NCI-H510A (cell line): Measurements from ENCODE around the gene SMG9.

Experiments used
- DNase-seq: peaks from one replicate; lab custom pipeline; 2025; lab: John Stamatoyannopoulos, UW

Gene SMG9

DNA sequence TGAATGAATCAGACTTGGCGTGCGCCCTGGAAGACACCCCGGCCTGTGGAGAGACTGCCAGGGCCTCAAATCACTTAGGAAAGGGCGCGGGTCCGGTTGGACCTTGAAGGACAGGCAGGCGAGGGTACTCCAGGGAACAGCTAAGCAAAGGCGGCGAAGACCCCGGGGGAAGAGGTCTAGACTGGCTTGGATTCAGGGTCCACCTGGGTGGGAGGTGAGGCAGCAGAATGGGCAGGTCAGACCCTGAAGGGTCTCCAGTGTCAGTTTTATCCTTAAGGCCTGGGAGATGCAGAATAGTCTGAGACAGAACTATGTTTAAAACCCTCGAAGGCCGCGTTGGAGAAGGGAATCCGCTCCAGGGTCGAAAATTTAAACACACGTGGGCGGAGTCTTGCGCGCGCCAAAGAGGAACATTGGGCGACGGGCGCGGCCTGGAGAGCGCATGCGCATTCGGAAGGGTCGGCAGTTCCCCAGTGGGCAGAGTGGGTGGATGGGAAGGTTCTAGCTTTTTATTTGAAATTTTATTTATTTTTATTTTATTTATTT, 567 bp upstream of the SMG9 start:
- peak; percentile 56 for DNase-seq

DNA sequence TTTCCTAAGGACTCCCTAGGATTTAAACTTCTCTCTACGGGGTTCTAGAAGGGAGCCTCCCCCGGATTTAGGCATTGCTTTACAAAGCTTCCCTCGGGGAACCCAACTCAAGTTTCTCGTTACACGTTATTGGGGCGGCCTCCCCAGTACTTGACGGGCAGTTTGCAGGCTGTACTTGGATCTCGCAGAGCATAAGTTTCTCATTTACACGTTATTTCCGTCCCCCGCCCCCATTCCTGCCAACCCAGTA, 584 bp downstream of the SMG9 start:
- no peak for DNase-seq

DNA sequence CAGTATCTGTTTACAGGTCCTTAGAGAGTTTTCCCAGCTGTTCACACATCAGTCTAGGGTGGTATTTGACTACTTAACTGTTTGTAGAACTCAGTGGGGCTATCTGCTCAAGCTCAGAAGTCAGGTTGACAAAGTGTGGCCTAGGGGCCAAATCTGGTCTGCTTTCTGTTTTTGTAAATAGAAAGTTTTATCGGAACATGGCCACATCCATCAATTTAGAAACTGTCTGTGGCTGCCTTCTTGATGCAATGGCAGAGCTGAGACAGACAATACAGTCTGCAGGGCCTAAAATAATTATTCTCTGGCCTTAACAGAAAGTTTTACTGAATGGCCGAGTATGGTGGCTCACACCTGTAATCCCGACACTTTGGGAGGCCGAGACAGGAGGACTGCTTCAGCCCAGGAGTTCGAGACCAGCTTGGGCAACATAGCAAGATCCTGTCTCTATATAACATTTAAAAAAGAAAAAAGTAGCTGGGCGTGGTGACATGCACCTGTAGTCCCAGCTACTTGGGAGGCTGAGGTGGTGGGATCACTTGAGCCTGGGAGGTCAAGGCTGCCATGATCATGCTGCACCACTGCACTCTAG, 2.4 kb downstream of the SMG9 start:
- DNase-seq: no peak

DNA sequence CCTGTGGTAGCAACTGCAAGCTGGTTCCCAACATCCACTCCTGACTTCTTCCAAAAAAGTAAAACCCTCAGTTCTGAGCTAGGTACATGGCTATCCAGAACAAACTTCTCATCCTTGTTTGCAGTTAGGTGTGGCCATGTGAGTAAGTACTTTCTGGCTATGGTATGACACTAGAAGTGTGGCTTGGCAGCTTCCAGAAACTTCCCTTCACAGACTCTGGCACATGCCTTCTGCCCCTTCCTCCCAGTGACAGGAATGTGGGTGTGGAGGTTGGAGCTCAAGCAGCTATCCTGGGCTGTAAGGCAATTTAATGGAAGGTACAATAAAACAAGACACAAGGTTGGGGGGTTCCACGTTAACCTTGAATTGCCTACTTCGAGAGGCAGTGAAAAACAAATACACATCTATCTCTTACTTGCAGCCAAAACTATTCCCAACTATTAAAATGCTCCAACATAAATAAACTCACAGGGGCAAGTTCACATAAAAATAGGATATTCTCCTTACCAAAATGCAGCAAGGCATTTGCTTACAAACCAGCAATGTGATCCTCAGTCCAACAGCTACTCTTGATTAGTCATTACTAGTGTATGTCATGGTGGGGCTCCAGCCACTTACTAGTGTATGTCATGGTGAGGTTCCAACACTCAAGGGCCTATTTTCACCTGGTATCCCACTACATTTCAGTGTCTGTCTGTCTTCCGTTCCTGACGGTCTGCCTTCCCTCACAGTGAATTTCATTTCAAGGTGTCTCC, 3.1 kb downstream of the SMG9 start:
- DNase-seq: no peak

DNA sequence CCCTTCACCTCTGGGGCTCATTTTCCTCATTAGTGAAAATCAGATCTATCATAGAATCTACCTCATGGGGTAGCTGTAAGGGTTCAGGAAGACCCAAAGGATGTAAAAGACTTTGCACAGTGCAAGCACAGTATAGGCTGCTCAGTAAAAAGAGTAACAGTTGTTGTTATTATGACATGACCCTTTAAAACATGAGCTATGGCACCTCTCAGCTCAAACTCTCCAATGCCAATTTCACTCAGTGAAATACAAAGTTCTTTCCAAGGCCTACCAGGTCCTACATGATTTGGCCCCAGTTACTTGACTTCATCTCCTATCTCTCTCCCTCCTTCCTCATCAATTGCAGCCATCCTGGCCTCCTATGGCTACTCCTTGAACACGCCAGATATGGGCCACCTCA, 4.9 kb downstream of the SMG9 start:
- DNase-seq: no peak

DNA sequence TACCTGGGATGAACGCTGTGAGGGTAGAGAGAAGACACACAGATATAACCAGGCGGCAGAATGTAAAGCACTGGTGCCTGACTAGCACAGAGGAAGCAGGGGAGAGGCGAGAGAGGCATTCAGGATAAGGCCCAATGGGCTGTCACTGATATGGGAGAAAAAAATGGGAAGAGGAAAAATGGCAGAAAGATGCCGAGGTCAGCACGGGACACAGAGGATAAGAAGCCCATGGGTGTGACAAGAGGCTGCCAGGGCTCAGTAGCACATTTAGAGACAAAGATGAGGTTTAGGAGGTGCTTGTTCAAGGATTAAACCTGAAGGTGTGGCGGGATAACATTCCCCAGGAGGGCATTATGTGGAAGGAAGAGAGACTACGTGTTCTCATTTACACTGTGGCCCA, 5.6 kb downstream of the SMG9 start:
- no peak for DNase-seq

DNA sequence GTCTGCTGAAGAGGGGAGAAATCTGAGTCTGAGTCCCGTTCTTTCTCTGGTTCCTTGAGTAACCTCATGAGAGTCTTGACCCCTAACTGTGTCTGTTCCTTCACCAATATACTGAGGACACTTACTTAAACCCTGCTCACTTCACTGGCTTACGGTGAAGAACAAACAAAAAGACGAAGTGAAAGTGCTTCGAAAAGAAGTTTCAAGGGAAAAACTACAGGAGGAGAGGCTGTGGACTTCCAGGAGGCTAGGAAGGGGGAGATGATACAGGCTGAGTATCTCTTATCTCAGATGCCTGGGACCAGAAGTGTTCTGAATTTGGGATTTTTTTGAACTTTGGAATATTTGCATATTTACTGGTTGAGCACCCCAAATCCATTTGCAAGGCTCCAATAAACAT, 6.1 kb downstream of the SMG9 start:
- no peak for DNase-seq

DNA sequence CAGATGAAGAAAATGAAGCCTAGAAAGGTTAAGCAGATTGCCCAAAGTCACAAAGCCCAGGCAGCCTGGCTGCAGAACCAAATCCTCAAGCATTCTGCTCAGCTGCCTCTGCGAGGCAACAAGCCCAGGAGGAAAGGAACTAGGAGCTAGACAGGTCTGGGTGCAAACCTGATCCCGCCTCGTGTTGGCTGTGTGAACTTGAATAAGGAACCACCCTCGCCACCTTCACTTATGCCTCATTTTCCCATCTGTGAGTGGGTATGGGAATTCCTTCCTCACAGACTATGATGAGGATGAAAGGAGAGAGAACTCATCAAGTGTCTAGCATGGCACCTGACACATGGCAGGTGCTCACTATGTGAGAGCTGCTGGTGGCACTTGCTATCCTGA, 6.6 kb downstream of the SMG9 start:
- no peak for DNase-seq

DNA sequence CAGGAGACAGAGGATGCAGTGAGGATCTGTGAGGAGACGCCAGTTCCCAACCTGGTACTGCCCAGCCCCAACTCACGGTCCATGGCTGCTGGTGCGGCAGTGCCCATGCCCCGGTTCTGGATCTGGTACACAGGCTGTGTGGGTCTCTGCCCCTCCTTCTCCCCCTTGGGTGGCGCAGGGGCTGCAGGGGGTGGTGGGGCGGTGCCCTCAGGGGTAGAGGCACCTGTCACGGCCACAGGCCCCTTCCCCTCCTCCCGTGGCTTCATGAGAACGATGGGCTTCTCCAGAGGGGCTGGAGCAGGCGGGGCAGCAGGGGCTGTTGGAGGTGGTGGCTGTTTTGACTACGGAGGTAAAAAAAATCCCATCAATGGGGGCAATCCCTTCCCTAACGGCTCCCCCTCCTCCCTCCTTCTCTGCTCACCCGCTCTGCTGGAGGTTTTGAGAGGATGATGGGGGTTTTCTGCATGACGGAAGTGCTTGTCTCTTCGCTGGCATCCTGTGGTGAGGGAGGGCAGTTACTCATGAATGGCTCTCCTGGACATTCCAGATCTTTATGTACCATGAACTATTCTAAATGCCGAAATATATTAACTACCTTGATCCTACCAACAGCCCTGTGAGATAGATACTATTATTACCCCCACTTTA, 7.1 kb downstream of the SMG9 start:
- DNase-seq: no peak

DNA sequence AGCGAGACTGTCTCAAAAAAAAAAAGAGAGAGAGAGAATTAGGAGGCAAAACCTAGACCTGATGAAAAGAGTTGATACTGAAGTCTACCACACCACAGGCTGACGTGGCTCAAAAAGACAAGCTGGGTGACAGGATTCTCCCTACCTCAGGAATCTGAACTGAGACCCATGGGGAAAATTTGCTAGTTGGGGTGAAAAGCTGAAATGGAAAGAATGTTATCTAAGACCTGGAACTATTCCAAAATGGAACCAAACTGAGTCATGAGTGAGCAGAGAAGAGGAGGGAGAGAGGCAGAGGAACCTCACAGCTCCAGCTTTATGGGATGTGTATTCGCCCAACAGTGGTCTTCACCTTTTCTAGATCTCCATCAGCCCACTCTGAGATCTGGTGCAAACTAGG, 11.7 kb downstream of the SMG9 start:
- no peak for DNase-seq

DNA sequence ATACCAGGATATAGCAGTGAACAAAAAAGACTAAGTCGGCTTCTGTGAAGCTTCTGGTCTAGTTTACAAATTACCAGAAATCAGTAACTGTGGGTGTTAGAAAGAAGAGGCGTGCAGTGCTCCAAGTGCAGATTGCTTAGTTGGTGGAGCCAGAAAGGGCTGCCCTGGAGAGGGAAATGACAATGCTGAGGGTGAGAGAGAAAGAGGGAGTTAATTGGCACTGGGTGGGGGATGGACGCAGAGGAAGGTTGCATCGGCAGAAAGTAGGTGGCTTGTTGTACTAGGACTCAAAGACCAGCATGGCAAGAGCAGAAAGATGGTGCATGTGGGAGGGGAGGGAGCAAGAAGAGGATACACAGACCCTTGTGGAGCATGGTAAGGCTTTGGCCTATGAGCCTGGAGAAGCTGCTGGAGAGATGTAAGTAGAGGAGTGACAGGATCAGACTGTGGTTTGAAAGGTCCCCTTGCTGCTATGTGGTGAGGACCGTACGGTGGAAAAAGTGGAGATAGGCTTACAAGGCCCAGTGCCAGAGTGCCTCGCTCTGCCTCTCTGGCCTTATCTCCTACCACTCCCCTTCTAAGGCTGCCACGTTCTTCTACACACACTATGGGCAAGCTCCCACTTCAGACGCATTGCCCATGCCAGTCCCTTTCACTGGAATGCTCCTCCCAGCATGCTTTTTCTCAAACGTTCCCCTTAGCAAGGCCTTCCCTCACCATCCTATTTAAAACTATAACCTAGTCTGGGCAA, 13.5 kb downstream of the SMG9 start:
- DNase-seq: no peak

DNA sequence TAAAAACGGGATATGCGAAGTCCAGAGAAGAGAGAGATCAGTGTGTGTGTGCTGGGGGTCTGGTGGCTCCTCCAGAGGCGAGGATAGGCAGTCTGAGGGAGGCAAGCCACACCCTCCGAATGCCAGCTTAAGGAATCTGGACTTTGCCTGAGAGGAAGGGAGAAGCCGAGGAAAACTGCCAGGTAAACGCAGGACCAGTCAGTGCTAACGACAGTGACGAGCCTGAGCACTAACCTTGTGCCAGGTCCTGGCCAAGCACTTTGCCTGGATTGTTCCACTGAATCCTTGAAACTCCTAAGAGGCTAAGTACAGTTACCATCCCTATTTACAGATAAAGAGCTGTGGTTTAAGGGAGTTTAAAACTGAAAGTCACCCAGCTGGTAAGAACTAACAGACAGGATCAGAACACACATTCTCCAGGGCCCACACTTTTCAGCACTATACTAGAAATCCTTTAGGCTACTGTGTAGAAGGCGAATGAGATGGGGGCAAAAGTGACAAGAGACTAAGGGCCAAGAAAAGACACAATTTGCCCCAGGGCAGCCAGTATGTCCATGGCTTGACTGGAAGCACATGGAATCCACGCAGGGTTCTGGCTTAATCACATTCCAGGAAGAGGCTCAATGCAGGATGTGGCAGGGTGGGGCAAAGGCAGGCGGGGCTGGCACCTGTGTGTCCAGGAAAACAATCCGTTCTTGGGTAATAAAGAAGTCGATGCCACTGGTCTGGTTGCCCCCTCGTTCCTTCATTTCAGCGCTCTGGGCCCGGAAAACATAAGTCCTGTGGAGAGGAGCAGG, 15.1 kb downstream of the SMG9 start:
- no peak for DNase-seq

DNA sequence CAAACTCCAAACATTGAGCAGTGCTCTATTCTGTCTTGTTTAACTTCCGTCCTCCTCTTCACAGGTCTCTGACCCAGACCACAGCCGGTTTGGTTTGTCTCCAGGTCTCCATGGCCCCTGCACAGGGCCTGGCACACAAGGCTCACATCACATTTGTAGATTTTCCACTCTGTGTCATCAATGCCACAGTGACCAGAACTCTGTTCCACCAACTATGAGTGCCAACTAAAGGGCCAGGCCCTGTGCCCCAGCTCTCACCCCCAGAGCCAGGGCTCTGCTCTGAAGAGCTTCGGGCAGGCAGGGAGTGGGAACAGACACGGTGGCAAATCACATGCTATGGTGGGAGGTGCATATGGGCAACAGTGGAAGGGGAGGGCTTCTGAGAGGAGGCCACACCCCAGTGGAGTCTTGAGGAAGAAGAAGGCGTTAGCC, 16.0 kb downstream of the SMG9 start:
- no peak for DNase-seq

DNA sequence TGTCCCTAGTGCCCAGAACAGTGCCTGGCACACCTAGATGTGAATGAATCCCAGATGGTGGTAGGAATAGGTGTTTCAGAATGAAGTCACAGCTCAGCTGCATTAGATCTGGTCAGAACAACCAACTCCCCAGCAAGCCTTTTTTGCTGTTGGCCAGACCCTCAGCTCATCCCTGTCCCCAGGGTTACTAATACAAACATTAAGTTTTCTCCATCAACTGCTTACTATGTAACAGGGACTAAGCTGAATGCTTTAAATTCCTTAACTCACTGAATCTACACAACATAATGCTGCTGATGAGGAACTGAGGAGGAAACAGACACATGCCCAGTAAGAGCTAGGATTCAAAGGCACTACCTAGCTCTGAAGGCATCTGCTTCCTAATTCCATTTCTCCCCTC, 18.8 kb downstream of the SMG9 start:
- DNase-seq: no peak

DNA sequence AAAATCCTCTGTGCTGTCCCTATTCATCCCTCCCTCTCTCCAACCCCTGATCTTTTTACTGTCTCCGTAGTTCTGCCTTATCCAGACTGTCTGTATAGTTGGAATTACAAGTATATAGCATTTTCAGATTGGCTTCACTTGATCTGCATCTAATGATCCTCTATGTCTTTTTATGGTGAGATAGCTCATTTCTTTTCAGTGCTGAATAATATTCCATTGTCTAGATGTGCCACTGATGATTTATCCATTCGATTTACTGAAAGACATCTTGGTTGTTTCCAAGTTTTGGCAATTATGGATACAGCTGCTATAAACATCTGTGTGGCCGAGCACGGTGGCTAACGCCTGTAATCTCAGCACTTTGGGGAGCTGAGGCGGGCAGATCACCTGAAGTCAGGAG, 19.7 kb downstream of the SMG9 start:
- no peak for DNase-seq

DNA sequence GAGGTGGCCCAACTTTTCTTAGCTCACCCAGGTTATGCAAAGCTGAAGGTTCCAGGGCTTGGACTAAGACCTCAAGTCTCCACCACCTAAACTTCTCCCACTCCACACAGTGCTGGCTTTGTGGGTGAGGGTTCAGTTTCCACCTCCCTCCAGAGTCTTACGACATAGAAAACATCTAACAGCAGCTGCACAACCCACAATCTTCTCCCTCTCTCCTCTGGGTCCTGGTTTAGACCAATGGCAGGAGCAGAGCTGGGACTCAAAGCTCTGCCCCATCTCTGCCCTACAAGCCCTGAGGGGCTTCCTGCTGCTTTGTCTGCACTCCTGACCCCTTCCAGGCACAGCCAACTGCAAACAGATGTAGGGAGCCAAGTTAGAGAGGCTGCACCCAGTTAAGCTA, 22.9 kb downstream of the SMG9 start:
- DNase-seq: no peak

DNA sequence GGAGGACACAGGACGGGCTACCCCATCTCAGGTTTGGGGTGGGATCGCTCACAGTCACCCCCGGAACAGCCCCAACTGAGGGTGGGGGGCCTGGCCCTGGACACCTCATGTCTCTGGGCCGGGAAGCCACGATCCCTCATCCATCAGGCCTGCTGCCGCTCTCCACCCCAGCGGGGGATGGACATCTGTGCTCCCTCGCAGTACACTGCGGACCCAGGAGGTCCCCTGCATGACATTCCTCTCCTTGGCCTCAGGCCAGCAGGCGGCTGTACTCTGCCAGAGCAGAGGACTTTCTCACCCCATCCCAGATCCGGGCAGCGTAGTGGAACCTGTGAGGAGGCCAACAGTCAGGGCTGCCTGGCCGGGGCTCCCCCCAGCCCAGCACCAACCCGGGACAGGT, 23.4 kb downstream of the SMG9 start:
- no peak for DNase-seq

DNA sequence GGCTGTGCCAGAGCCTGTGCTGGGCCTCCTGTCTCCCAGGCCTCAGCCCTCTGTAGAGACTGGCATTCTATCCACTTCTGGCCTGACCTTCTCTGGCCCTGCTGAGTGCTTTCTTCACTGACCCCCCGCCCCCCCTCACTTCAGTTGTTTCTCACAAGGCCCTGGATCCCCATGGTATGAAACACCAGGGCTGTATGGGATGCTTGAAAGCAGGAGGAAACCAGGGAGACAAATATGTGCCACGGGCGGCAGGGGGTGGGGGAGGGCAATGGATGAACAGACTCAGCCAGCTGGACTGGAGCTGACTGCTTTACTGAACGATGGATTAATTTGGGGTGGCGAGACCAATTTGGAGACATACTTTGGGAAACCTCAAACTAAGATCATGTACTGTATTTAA, 24.8 kb downstream of the SMG9 start:
- DNase-seq: no peak

DNA sequence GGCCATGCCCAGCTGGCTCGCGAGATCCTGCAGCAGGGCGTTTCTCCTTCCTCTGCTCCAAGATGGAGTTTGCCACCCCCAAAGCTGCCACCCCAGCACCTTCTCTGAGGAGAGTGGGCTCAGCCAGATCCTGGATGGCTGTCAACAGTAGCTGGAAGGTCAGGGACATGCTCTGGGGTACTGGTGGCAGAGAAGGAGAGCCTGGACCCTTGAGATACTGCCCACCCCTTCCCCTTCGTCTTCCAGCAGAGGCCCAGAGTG, 27.2 kb downstream of the SMG9 start:
- no peak for DNase-seq

DNA sequence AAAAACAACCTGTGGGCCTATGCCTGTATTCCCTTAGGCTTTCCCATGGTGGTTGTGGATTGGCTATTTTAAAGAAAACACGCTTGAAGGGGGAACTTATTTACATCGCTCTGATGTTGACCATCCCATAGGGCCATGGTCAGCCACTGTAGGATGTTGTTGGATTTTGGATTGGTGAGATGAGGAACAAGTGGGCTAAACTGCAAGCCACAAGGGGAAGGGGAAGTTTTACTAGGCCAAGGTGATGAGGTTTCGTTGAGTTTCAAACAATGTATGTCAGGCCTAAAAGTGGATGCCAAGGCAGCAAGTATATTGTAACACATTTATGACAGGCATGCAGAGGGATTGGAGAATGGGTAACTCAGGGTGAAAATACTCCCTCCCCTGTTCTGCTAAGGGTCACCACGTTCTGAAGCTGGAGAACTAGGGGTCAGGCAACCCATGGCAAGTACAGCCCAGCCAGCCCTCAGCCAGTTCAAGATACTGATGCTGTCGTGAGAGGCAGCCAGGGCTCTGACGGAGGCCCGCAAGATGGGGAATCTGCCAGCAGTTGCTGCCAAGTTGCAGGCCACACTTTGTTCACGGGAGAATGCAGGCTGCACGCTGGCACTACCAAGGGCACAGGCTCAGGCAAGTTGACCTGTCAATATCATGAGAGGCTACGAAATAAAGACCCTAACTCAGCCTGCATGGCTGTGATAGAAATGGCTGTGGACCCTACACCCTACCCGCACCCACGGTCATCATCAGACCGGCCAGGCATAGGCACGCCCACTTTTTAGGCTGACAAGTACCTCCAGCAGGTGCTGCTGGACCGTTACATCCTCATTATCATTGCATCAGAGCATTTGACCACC, 27.8 kb downstream of the SMG9 start:
- no peak for DNase-seq

DNA sequence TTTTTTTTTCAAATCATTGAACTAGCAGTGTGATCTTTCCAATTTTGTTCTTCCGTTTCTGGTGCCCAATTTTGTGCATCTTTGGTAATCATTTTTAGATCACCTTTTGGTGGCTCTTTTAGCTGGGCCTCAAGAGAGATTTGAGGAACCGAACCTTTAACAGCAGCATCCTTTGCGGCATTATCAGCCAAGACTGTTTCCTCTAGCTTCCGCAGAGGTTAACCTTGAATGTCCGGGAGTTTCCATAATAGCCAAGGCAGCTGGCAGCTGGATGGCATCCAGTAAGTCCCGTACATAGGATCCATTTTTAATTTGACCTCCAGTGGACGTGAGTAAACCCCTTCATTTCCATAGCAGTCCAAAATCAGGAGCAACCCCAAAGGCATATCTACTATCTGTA, 29.3 kb downstream of the SMG9 start:
- no peak for DNase-seq
